Neural cell (in vitro differentiated cells): ENCODE results near the gene INTS6. TPM values are rescaled to one million over a fixed set of nuclear protein-coding genes. Genes with fewer than 3 reads are reported as not detected.

Source experiments
- H2AFZ ChIP-seq: fragments of 200-600, 300-800 bp; sonication (generic), shearing (Covaris generic); 2 replicates; pipeline ENCODE4 v1.6.0; 2014; ENCODE audit warnings: low read depth, mild to moderate bottlenecking, antibody characterized with exemption, low read length, moderate library complexity
- H3F3A ChIP-seq: fragments of 200-600 bp; shearing (Covaris generic); 2 replicates; pipeline ENCODE4 v1.6.1; 2016; ENCODE audit warnings: mild to moderate bottlenecking, moderate library complexity, mixed read lengths, antibody characterized with exemption, low read length; ENCODE audit not compliant: insufficient read depth, poor library complexity, severe bottlenecking
- H3K27ac ChIP-seq: fragments of 200-600, 300-800 bp; sonication (generic), shearing (Covaris generic); 2 replicates; pipeline ENCODE4 v1.5.1; 2014; ENCODE audit warnings: mild to moderate bottlenecking, low read length, moderate library complexity
- H3K27me3 ChIP-seq: fragments of 300-800, 200-600 bp; sonication (generic), shearing (Covaris generic); 2 replicates; pipeline ENCODE4 v1.6.0; 2014; ENCODE audit warnings: mild to moderate bottlenecking, low read depth, low read length, moderate library complexity; ENCODE audit not compliant: insufficient read depth
- H3K36me3 ChIP-seq: fragments of 300-800, 200-600 bp; sonication (generic), shearing (Covaris generic); 2 replicates; pipeline ENCODE4 v1.5.1; 2014; ENCODE audit warnings: mild to moderate bottlenecking, antibody characterized with exemption, low read length, moderate library complexity; ENCODE audit not compliant: insufficient read depth
- H3K4me2 ChIP-seq: fragments of 300-800, 200-600 bp; sonication (generic), shearing (Covaris generic); 2 replicates; pipeline ENCODE4 v1.6.0; 2014; ENCODE audit warnings: mild to moderate bottlenecking, low read length
- H3K4me3 ChIP-seq: fragments of 300-800, 200-600 bp; sonication (generic), shearing (Covaris generic); 2 replicates; pipeline ENCODE4 v1.5.1; 2014; ENCODE audit warnings: mild to moderate bottlenecking, low read length, moderate library complexity
- H3K79me2 ChIP-seq: fragments of 200-600 bp; shearing (Covaris generic); replicated peaks from 2 replicates; pipeline ENCODE4 v1.6.0; 2014; ENCODE audit warnings: mild to moderate bottlenecking, low read length, moderate library complexity; ENCODE audit not compliant: insufficient read depth
- H3K9ac ChIP-seq: fragments of 300-800, 200-600 bp; sonication (generic), shearing (Covaris generic); 2 replicates; pipeline ENCODE4 v1.6.1; 2016; ENCODE audit warnings: mild to moderate bottlenecking, low read length, mixed read lengths
- H3K9me2 ChIP-seq: fragments of 200-600 bp; shearing (Covaris generic); 2 replicates; pipeline ENCODE4 v1.6.1; 2016; ENCODE audit warnings: mild to moderate bottlenecking, low read length, mixed read lengths; ENCODE audit not compliant: insufficient read depth
- H3K9me3 ChIP-seq: fragments of 200-600, 300-800 bp; sonication (generic), shearing (Covaris generic); 2 replicates; pipeline ENCODE4 v1.6.1; 2016; ENCODE audit warnings: mild to moderate bottlenecking, mixed run types, low read length, moderate library complexity, mixed read lengths
- H4K20me1 ChIP-seq: fragments of 200-600 bp; shearing (Covaris generic); 2 replicates; pipeline ENCODE4 v1.6.1; 2016; ENCODE audit warnings: mild to moderate bottlenecking, mixed run types; ENCODE audit not compliant: insufficient read depth
- EP300 ChIP-seq: fragments of 450-650 bp; conservative IDR thresholded peaks from 2 replicates; pipeline ENCODE4 v1.6.1; 2014; ENCODE audit warnings: antibody characterized with exemption, mild to moderate bottlenecking, moderate library complexity; ENCODE audit not compliant: poor library complexity, severe bottlenecking
- EZH2 ChIP-seq: fragments of 200-600, 300-800 bp; shearing (Covaris generic), sonication (generic); IDR thresholded peaks from 2 replicates; pipeline ENCODE4 v1.6.1; 2014; ENCODE audit warnings: antibody characterized with exemption, low read length, borderline replicate concordance, mild to moderate bottlenecking; ENCODE audit not compliant: insufficient read depth, poor library complexity, severe bottlenecking
- MXI1 ChIP-seq: fragments of 450-650 bp; conservative IDR thresholded peaks from 2 replicates; pipeline ENCODE4 v1.6.1; 2014; ENCODE audit warnings: antibody characterized with exemption, mild to moderate bottlenecking; ENCODE audit not compliant: poor library complexity, severe bottlenecking
- POLR2AphosphoS5 ChIP-seq: IDR thresholded peaks from 2 replicates; pipeline ENCODE4 v1.6.1; 2012
- RAD21 ChIP-seq: fragments of 450-650 bp; conservative IDR thresholded peaks from 2 replicates; pipeline ENCODE4 v1.6.1; 2014; ENCODE audit warnings: antibody characterized with exemption, mild to moderate bottlenecking, moderate library complexity
- REST ChIP-seq: IDR thresholded peaks from 2 replicates; pipeline ENCODE4 v1.6.1; 2012; ENCODE audit warnings: borderline replicate concordance
- SMC3 ChIP-seq: fragments of 450-650 bp; conservative IDR thresholded peaks from 2 replicates; pipeline ENCODE4 v1.6.1; 2014; ENCODE audit warnings: antibody characterized with exemption, mild to moderate bottlenecking, moderate library complexity; ENCODE audit not compliant: poor library complexity
- TAF1 ChIP-seq: IDR thresholded peaks from 2 replicates; pipeline ENCODE4 v1.6.1; 2012; ENCODE audit warnings: low read depth
- polyA plus RNA-seq: library from polyadenylated mRNA; depleted of rRNA; stranded (reverse); fragments of >200 nt; gene quantifications from 2 replicates; pipeline ENCODE4 v1.2.3, GENCODE V29; 2014
- TF ChIP-seq, protein P1 (sequence below): fragments of 450-650 bp; IDR thresholded peaks from 2 replicates; pipeline ENCODE4 v1.5.1; 2014; ENCODE audit warnings: antibody characterized with exemption, mild to moderate bottlenecking, moderate library complexity; ENCODE audit not compliant: poor library complexity, severe bottlenecking

INTS6 gene
- polyA plus RNA-seq, 1 donor from 2014 or later = 22.6 TPM

DNA sequence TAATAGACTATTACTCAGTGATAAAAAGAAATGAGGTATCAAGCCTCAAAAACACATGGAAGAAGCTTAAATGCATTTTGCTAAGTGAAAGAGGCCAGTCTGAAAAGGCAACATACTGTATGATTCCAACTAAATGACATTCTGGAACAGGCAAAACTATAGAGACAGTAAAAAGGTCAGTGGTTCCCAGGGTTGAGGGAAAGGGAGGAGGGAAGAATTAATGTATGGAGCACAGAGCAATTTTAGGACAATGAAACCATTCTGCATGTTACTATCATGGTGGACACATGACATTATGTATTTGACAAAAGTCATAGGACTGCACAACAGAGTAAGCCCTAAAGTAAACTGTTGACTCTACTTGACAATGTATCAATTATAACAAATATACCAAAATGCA lies 119.0 kb downstream of the INTS6 start:
- no peaks in the 10 kb centered on the region for H3K9me3 ChIP-seq
- no peak overlapping the region for H3K9ac ChIP-seq
- H3K4me2 ChIP-seq = no peak overlapping the region
- H3K27me3 ChIP-seq = no peaks in the 10 kb centered on the region
- no peaks in the 10 kb centered on the region for H3K9me2 ChIP-seq
- no peaks in the 10 kb centered on the region for H3F3A ChIP-seq
- no peaks in the 10 kb centered on the region for H4K20me1 ChIP-seq
- H3K4me3 ChIP-seq = no peak overlapping the region
- no peak overlapping the region for H3K27ac ChIP-seq
- no peak overlapping the region for H2AFZ ChIP-seq
- no peaks in the 10 kb centered on the region for H3K79me2 ChIP-seq
- no peak for TF ChIP-seq EP300
- TF ChIP-seq REST = no peak
- TF ChIP-seq TAF1 = no peak
- no peak for TF ChIP-seq SMC3
- TF ChIP-seq EZH2 = no peak
- TF ChIP-seq RAD21 = no peak
- TF ChIP-seq, protein P1, sequence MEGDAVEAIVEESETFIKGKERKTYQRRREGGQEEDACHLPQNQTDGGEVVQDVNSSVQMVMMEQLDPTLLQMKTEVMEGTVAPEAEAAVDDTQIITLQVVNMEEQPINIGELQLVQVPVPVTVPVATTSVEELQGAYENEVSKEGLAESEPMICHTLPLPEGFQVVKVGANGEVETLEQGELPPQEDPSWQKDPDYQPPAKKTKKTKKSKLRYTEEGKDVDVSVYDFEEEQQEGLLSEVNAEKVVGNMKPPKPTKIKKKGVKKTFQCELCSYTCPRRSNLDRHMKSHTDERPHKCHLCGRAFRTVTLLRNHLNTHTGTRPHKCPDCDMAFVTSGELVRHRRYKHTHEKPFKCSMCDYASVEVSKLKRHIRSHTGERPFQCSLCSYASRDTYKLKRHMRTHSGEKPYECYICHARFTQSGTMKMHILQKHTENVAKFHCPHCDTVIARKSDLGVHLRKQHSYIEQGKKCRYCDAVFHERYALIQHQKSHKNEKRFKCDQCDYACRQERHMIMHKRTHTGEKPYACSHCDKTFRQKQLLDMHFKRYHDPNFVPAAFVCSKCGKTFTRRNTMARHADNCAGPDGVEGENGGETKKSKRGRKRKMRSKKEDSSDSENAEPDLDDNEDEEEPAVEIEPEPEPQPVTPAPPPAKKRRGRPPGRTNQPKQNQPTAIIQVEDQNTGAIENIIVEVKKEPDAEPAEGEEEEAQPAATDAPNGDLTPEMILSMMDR = no peak
- TF ChIP-seq POLR2AphosphoS5 = no peak
- TF ChIP-seq MXI1 = no peak
- H3K36me3 ChIP-seq = no peaks in the 10 kb centered on the region

GRCh38 chr13:51333421-51333820 lies 119.4 kb downstream of the INTS6 start:
- Histone ChIP-seq H3K27ac (no peak overlapping the region), H3K79me2 (no peaks in the 10 kb centered on the region), H3F3A (no peaks in the 10 kb centered on the region), H4K20me1 (no peaks in the 10 kb centered on the region), H3K9me3 (no peaks in the 10 kb centered on the region), H3K4me3 (no peak overlapping the region), H3K36me3 (no peaks in the 10 kb centered on the region), H3K9me2 (no peaks in the 10 kb centered on the region), H3K4me2 (no peak overlapping the region), H3K27me3 (no peaks in the 10 kb centered on the region), H2AFZ (no peak overlapping the region), H3K9ac (no peak overlapping the region)
- TF ChIP-seq RAD21 (no peak), MXI1 (no peak), EZH2 (no peak), REST (no peak), EP300 (no peak), TAF1 (no peak)
